ENCODE results near the gene KIF2C.
A peak's percentile ranks its signal among the peaks of the same experiment; 100 is the strongest.
"Not testable (repeated sequence)": the region's sequence is repeated elsewhere in the genome, so short reads cannot be mapped to it uniquely, and the experiment has no call there.

KIF2C gene

DNA sequence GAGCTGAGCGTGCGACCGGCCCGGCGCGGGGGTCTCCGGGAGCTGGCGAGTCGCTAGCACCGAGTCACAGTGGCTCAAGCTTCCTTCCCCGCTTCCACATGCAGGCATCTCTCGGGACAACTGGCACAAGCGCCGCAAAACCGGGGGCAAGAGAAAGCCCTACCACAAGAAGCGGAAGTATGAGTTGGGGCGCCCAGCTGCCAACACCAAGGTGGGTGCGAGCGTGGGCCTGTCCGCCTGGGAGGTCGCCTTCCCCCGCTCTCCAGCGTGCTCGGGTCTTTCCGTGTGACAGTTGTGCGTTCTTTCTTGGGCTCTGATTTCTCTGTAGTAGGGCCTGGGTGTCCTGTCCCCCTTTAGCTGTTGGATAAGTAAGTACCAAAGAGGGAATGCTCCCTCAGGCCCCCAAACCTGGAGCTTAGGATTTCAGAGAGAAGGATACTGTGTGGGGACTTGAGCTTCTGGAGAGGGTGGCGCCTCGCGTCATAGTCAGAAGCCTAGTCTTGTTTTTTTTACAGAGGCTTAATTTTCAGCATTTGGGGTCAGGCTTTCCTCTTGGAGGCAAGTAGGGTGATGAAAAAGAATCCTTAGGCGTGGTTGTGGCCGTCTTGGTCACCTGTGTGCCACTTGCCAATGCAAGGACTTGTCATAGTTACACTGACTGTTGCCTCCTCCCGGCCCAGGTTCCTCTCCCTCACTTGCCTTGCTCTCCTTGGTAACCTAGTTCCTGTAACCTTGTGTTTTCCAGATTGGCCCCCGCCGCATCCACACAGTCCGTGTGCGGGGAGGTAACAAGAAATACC is 36.5 kb downstream of the KIF2C start:
- DNase-seq (ENCODE audit: low spot score): no peak

DNA sequence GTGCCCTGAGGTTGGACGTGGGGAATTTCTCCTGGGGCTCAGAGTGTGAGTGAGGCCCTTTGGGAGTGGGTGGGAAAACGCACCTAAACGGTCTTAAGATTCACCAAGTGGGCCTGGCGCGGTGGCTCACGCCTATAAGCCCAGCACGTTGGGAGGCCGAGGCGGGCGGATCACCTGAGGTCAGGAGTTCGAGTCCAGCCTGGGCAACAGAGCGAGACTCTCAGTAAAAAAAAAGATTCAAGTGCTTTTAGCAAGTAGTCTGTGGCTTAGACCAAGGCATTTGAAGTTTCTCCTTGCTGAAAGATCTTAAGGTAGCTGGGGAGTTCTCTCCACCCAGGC is 37.1 kb downstream of the KIF2C start:
- no peak for DNase-seq (ENCODE audit: low spot score)

GRCh38 chr1:44777547-44777946 is 37.9 kb downstream of the KIF2C start:
- DNase-seq (ENCODE audit: low spot score): no peak

GRCh38 chr1:44777969-44778635 is 38.5 kb downstream of the KIF2C start:
- no peak for DNase-seq (ENCODE audit: low spot score)

DNA sequence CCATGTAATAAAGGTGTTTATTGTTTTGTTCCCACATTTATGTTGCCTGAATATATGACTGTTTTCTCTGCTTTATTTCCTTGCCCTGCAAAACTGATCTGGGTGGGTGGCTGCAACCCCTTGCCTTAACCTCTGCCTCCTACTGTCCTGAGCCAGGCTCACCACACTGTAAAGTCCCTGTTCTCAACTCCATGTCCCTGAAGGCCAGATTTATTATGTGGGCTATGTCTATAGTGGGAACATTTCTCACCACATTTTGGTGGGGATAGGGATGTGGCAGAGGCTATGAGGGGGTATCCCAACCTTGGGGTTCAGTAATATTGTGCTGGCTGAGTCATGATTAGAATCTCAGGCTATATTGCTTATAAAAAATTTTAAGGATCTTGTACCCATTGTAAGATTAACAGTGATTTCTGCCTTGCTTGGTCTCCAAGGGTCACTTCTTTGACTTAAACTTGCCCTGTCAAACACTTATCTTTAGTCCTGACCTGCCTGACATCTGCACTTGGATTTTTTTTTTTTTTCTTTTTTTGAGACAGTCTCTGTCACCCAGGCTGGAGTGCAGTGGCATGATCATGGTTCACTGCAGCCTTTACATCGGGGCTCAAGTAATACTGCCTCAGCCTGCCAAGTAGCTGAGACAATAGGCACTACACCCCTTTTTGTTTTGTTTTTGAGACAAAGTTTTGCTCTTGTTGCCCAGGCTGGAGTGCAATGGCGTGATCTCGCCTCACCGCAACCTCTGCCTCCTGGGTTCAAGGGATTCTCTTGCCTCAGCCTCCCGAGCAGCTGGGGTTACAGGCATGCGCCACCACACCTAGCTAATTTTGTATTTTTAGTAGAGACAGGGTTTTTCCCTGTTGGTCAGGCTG is 39.3 kb downstream of the KIF2C start:
- DNase-seq (ENCODE audit: low spot score): no peak

- DNase-seq (ENCODE audit: low spot score): no peak
Observed at GRCh38 chr1:44780583-44781121, 41.0 kb downstream of the KIF2C start.

GRCh38 chr1:44783697-44784093 is 44.1 kb downstream of the KIF2C start:
- DNase-seq (ENCODE audit: low spot score): no peak

DNA sequence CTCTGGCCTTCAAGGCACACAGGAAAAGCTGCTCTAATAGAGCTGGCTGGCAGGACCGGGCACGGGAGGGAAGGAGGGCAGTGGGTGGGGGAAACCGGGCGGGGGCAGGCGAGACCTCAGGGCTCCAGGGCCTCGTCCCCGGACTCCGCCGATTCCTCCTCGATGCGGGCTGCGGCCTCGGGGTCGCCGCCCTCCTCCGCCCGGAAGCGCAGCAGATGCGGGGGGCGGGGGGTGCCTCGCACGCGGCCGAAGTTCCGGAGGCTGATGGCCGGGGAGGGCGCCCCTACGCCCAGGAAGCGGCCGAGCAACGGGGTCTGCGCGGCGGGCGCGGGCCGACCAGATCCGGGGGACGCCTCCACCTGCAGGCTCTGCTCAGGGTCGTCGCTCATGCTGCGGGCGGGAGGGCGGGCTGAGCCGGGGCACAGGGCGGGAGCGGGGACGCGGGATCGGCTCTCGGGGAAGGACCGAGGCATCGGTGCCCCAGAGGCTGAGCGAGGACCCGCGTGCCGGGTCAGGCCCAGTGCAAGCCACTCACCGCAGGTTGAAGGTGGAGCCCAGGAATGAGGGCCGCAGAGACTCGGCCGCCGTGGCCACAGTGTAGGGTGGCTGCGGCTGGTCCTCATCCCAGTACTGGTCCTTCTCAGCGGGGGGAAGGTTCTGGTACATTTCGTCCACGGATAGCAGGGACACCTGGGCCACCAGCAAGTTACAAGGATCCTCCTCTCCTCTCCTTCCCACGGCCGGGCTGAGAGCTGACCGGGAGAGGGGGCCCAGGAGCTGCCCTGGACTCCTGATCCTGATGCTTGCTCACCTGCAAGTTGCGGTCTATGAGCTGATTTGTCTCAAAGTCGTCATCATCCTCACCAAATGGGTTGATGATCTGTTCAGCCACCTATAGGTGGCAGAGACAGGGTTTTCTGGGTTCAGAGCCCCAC is 44.7 kb downstream of the KIF2C start:
- no peak for DNase-seq (ENCODE audit: low spot score)

- no peak for DNase-seq (ENCODE audit: low spot score)
Observed at GRCh38 chr1:44785029-44785380, 45.4 kb downstream of the KIF2C start.

GRCh38 chr1:44785501-44786137 is 46.0 kb downstream of the KIF2C start:
- no peak for DNase-seq (ENCODE audit: low spot score)

- peak; percentile 67 for DNase-seq (ENCODE audit: low spot score)
Observed at GRCh38 chr1:44786138-44786840, 46.7 kb downstream of the KIF2C start.

GRCh38 chr1:44786841-44787426 is 47.3 kb downstream of the KIF2C start:
- DNase-seq (ENCODE audit: low spot score): no peak

- no peak for DNase-seq (ENCODE audit: low spot score)
Observed at GRCh38 chr1:44787506-44787905, 47.9 kb downstream of the KIF2C start.

DNA sequence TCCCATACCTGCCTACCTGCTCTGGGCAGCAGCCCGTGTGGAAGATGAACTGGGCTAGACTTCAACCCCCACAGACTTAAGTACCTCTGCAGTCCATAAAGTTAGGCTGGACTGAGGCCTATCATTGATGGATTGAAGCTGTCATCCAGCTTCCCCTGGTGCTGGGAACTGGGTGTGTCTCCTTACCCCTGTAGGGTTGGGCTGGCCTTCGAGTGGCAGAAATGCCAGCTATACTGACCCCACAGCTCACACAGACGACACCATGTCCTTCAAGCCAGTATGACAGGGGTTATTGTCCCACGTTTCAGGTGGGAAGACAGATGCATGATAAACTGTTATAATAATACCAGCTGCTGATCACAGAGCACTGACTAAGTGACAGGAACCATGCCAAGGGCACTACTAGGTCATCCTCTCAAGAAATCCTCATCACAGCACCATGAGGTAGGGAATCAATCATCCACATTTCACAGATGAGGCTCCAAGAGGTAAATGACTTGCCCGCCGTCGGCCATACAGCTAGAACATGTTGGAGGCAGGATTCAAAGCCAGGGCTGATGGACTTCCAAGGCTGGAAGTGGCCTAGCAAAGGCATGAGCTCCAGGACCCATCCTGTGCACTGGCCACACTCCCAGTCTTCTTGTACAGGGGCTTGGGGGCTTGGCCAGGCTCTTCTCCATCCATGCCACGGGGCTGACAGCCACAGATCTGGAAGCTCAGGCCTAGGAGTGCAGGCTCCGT is 48.7 kb downstream of the KIF2C start, which contains the start of gene BEST4:
Gene BEST4, minus strand, starts transcription at position 51 of the 741 bp plus-strand sequence. CDS start 465 bp downstream, outside the sequence.
- DNase-seq (ENCODE audit: low spot score): no peak

DNA sequence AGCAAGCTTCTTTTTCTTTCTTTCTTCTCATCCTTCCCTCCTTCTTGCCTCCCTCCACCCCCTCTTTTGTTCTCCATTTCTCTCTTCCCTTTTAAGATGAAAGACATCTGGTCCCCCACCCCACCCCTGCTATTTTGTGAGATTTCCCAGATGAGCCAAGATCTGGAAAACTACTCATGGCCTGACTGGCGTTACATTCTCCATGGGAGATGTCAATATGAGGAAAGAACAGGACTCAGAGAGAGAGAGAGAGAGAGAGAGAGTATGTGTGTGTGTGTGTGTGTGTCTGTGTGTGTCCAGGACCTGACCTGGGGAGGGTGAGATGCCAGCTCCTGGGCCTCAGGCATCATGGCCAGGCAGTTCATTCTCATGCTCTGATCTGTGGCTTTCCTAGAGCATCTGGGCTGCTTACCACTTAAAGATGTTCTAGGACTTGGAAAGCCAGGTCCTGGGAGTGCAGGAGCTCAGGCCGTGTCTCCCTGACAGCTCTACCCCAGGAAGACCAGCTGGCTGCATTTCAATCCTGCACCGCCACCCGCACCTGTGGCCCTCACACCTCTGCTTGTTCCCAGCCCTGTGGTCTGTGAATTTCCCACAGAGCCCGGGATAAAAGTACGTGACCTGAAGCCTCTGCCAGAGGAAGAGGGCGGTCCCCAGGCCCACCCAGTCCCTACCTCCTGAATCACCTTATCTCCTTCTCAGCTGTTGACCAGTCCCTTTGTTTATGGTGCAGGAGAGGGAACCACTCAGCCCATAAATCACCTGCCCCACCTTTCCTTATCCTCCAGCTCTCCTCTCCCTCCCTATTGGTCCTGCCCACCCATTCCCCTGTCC is 51.5 kb downstream of the KIF2C start:
- no peak for DNase-seq (ENCODE audit: low spot score)

DNA sequence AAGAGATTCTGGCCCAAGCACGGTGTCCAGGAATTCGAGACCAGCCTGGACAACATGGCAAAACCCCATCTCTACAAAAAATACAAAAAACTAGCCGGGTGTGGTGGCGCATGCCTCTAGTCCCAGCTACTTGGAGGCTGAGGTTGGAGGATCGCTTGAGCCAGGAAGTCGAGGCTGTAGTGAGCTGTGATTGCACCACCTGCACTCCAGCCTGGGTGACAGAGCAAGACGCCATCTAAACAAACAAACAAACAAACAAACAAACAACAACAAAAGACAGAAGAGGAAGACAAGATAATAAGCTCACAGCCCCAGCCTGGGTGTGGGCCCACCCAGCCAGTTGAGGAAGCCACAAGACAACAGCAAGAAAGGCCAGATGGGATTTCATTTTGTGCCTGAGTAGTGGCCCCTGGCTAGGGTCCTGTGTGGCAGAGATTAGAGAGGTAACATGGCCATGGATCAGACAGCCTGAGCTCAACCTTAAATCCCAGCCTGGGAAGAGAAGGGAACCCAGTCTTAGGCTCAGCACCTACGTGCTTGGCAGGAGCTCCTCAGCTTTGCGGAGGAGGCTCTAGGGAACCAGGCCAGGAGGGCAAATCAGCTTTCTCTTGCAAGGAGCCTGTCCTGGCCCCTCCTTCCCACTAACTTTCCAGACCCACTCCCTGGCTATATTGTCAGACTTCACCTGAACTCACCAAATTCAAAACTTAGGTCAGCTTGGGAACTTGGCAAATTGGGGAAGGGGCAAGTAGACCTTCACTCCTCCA is 53.3 kb downstream of the KIF2C start:
- no peak for DNase-seq (ENCODE audit: low spot score)

DNA sequence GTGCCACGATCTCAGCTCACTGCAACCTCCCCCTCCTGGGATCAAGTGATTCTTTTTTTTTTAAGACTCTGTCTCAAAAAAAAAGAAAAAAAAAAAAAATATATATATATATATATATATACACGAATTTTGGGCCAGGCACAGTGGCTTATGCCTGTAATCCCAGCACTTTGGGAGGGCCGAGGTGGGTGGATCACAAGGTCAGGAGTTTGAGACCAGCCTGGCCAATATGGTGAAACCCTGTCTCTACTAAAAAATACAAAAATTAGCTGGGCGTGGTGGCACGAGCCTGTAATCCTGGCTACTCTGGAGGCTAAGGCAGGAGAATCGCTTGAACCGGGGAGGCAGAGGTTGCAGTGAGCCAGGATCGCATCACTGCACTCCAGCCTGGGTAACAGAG is 58.2 kb downstream of the KIF2C start:
- DNase-seq (ENCODE audit: low spot score): not testable (repeated sequence)

Data from SW480 (cell line).